K562 (cell line): Measurements from ENCODE around the gene ZRANB3.

Experiments
- EGR1 ChIP-seq: fragments of 450-650 bp; conservative IDR thresholded peaks from 2 replicates; pipeline ENCODE4 v1.6.1; 2017; ENCODE audit warnings: mild to moderate bottlenecking
- NFYB ChIP-seq: IDR thresholded peaks from 2 replicates; pipeline ENCODE4 v1.6.1; 2011; ENCODE audit warnings: mild to moderate bottlenecking, moderate library complexity; ENCODE audit not compliant: insufficient read length; ENCODE audit errors: extremely low read depth
- NRF1 ChIP-seq, 2 experiments: fragments of 450-650 bp; IDR thresholded peaks in 1 of 2; conservative IDR thresholded peaks in 1 of 2; 2 replicates each; pipeline ENCODE4 v1.6.1; 2014; ENCODE audit warnings: mild to moderate bottlenecking in 2 of 2
- RBM15 ChIP-seq: fragments of 200-400 bp; formaldehyde crosslinking; IDR thresholded peaks from 2 replicates; pipeline ENCODE4 v1.6.1; 2018; ENCODE audit warnings: mild to moderate bottlenecking, low read length, moderate library complexity; ENCODE audit not compliant: insufficient read depth
- ZNF609 ChIP-seq: sonication (generic); formaldehyde crosslinking; IDR thresholded peaks from 2 replicates; pipeline ENCODE4 v1.8.1; 2023; ENCODE audit warnings: missing genetic modification reagents, mild to moderate bottlenecking, borderline replicate concordance

- TF ChIP-seq RBM15 (no peak), ZNF609 (CRISPR knock-in tag) (no peak), EGR1 (no peak), NFYB (no peak), NRF1 (conservative IDR thresholded peaks at IDR 0.05 in 1 of 2, IDR thresholded peaks at IDR 0.05 in 1 of 2) (no peak)
These were observed 351.3 kb downstream of the ZRANB3 start for GRCh38 chr2:135179689-135180088.
